Gastrocnemius medialis (tissue), 4 donors: ENCODE data around the gene C2orf76.

Experiments
- CTCF ChIP-seq, 5 experiments: fragments of 450-650 bp in 3 of 5; fragments of 200-600 bp in 2 of 5; sonication (generic) in 2 of 5; IDR thresholded peaks in 4 of 5; conservative IDR thresholded peaks in 1 of 5; 1 replicate in 4 of 5; 2 replicates in 1 of 5; pipeline ENCODE4 v1.5.1; 2016 to 2019; ENCODE audit warnings: antibody characterized with exemption in 5 of 5, mild to moderate bottlenecking in 3 of 5, moderate library complexity in 3 of 5
- POLR2A ChIP-seq, 2 donors: fragments of 450-650 bp; IDR thresholded peaks; one replicate each; pipeline ENCODE4 v1.6.1; 2017; ENCODE audit warnings: antibody characterized with exemption in 2 of 2, mild to moderate bottlenecking in 2 of 2, moderate library complexity in 2 of 2

- TF ChIP-seq POLR2A (IDR thresholded peaks at IDR 0.05) (no peak), CTCF (IDR thresholded peaks at IDR 0.05 in 4 of 5, conservative IDR thresholded peaks at IDR 0.05 in 1 of 5) (no peak)
Measured at GRCh38 chr2:119384971-119385370, 18.3 kb upstream of the C2orf76 start.
